ENCODE results near the gene SFMBT1.

SFMBT1 gene

GRCh38 chr3:52880474-52880873 is 165.4 kb downstream of the SFMBT1 start:
- DNase-seq (ENCODE audit: low spot score), result no peak

- no peak for DNase-seq (ENCODE audit: low spot score)
Measured at GRCh38 chr3:52880047-52880446, 165.8 kb downstream of the SFMBT1 start.

GRCh38 chr3:52879581-52879980 is 166.3 kb downstream of the SFMBT1 start:
- no peak for DNase-seq (ENCODE audit: low spot score)

- DNase-seq (ENCODE audit: low spot score), result no peak
Measured at GRCh38 chr3:52879090-52879489, 166.8 kb downstream of the SFMBT1 start.

GRCh38 chr3:52877085-52877484 is 168.8 kb downstream of the SFMBT1 start:
- no peak for DNase-seq (ENCODE audit: low spot score)

GRCh38 chr3:52874864-52875587 is 170.8 kb downstream of the SFMBT1 start:
- no peak for DNase-seq (ENCODE audit: low spot score)

- no peak for DNase-seq (ENCODE audit: low spot score)
Measured at GRCh38 chr3:52874160-52874701, 171.6 kb downstream of the SFMBT1 start.

- no peak for DNase-seq (ENCODE audit: low spot score)
Measured at GRCh38 chr3:52873433-52874159, 172.3 kb downstream of the SFMBT1 start.

- no peak for DNase-seq (ENCODE audit: low spot score)
Measured at GRCh38 chr3:52872245-52872644, 173.6 kb downstream of the SFMBT1 start.

- DNase-seq (ENCODE audit: low spot score), result no peak
Measured at GRCh38 chr3:52871761-52872160, 174.1 kb downstream of the SFMBT1 start.

- DNase-seq (ENCODE audit: low spot score), result no peak
Measured at GRCh38 chr3:52870471-52870870, 175.4 kb downstream of the SFMBT1 start.

- DNase-seq (ENCODE audit: low spot score), result no peak
Measured at GRCh38 chr3:52866427-52866826, 179.4 kb downstream of the SFMBT1 start.

GRCh38 chr3:52865994-52866393 is 179.9 kb downstream of the SFMBT1 start:
- no peak for DNase-seq (ENCODE audit: low spot score)

GRCh38 chr3:52860424-52860768 is 185.5 kb downstream of the SFMBT1 start:
- DNase-seq (ENCODE audit: low spot score), result no peak

- DNase-seq (ENCODE audit: low spot score), result no peak
Measured at GRCh38 chr3:52859686-52860423, 186.0 kb downstream of the SFMBT1 start.

- DNase-seq (ENCODE audit: low spot score), result no peak
Measured at GRCh38 chr3:52857864-52858263, 188.0 kb downstream of the SFMBT1 start.

- no peak for DNase-seq (ENCODE audit: low spot score)
Measured at GRCh38 chr3:52857133-52857532, 188.7 kb downstream of the SFMBT1 start.

GRCh38 chr3:52856666-52857065 is 189.2 kb downstream of the SFMBT1 start:
- no peak for DNase-seq (ENCODE audit: low spot score)

- DNase-seq (ENCODE audit: low spot score), result no peak
Measured at GRCh38 chr3:52854013-52854412, 191.9 kb downstream of the SFMBT1 start.
